PC-3 (cell line): ENCODE measurements around the gene SLC17A1. TPM values are rescaled to one million over a fixed set of nuclear protein-coding genes. Genes with fewer than 3 reads are reported as not detected.

Experiments used
- ATAC-seq: fragments of 200-7000 bp; cut with Tn5 transposase; 2 replicates; pipeline ENCODE4 v1.9.1; 2020; ENCODE audit warnings: mild to moderate bottlenecking, moderate library complexity
- BruUV-seq: library from RNA; stranded (reverse); fragments of 400-500 nt; replicated peaks from 2 replicates; lab custom pipeline; 2021; lab: Mats Ljungman, UMichigan
- CTCF ChIA-PET: fragments of 300-600 bp; sonication (Branson Sonifier 250); formaldehyde crosslinking; loops from one replicate; lab custom pipeline; 2022; ENCODE audit warnings: antibody characterized with exemption; lab: Charles Lee
- POLR2A ChIA-PET: fragments of 300-600 bp; sonication (Branson Sonifier 250); formaldehyde crosslinking; loops from one replicate; lab custom pipeline; 2022; ENCODE audit warnings: antibody characterized with exemption; ENCODE audit not compliant: unreplicated experiment; lab: Charles Lee
- DNase-seq: peaks from one replicate; pipeline ENCODE4 v3.0.0-alpha.2; 2015
- H2AFZ ChIP-seq: fragments of 300-600 bp; sonication (generic); 2 replicates; pipeline ENCODE4 v1.6.0; 2016; ENCODE audit warnings: antibody characterized with exemption, low read length
- H3F3A ChIP-seq: fragments of 300-600 bp; sonication (generic); one replicate; pipeline ENCODE4 v1.6.0; 2017; ENCODE audit warnings: antibody characterized with exemption, low read length, control low read depth, mild to moderate bottlenecking; ENCODE audit not compliant: unreplicated experiment
- H3K27ac ChIP-seq: fragments of 300-600 bp; sonication (generic); 2 replicates; pipeline ENCODE4 v1.5.1; 2016; ENCODE audit warnings: mild to moderate bottlenecking, low read length
- H3K27me3 ChIP-seq: fragments of 300-600 bp; sonication (generic); 2 replicates; pipeline ENCODE4 v1.6.1; 2016; ENCODE audit warnings: low read length, mixed read lengths
- H3K36me3 ChIP-seq: fragments of 300-600 bp; sonication (generic); 2 replicates; pipeline ENCODE4 v1.6.1; 2016; ENCODE audit warnings: low read depth, mixed run types, low read length, mixed read lengths
- H3K4me1 ChIP-seq: fragments of 300-600 bp; sonication (generic); 2 replicates; pipeline ENCODE4 v1.5.1; 2016; ENCODE audit warnings: low read length; ENCODE audit not compliant: insufficient read depth
- H3K4me2 ChIP-seq: fragments of 300-600 bp; sonication (generic); 2 replicates; pipeline ENCODE4 v1.6.0; 2016; ENCODE audit warnings: low read length
- H3K4me3 ChIP-seq: fragments of 300-600 bp; sonication (generic); 2 replicates; pipeline ENCODE4 v1.5.1; 2016; ENCODE audit warnings: mild to moderate bottlenecking, low read length, mixed read lengths
- H3K79me2 ChIP-seq: fragments of 300-600 bp; sonication (generic); 2 replicates; pipeline ENCODE4 v1.6.1; 2017; ENCODE audit warnings: low read length, mixed read lengths
- H3K9ac ChIP-seq: fragments of 300-600 bp; sonication (generic); 2 replicates; pipeline ENCODE4 v1.6.0; 2016; ENCODE audit warnings: mild to moderate bottlenecking, low read length
- H3K9me2 ChIP-seq: fragments of 300-600 bp; sonication (generic); replicated peaks from 2 replicates; pipeline ENCODE4 v1.6.1; 2016; ENCODE audit warnings: mixed run types, low read length, mixed read lengths
- H3K9me3 ChIP-seq: fragments of 300-600 bp; sonication (generic); 2 replicates; pipeline ENCODE4 v1.6.1; 2016; ENCODE audit warnings: low read length, mixed read lengths
- H4K20me1 ChIP-seq: fragments of 300-600 bp; sonication (generic); 2 replicates; pipeline ENCODE4 v1.6.1; 2016; ENCODE audit warnings: low read length, mixed read lengths
- CTCF ChIP-seq: fragments of 300-600 bp; sonication (generic); conservative IDR thresholded peaks from 2 replicates; pipeline ENCODE4 v1.5.1; 2017; ENCODE audit warnings: antibody characterized with exemption, low read depth, mild to moderate bottlenecking, low read length
- EZH2 ChIP-seq: fragments of 300-600 bp; sonication (generic); IDR thresholded peaks from one replicate; pipeline ENCODE4 v1.6.1; 2017; ENCODE audit warnings: antibody characterized with exemption, mild to moderate bottlenecking, low read length; ENCODE audit not compliant: unreplicated experiment
- EZH2phosphoT487 ChIP-seq: fragments of 300-600 bp; sonication (generic); IDR thresholded peaks from 2 replicates; pipeline ENCODE4 v1.6.1; 2018; ENCODE audit warnings: mild to moderate bottlenecking, antibody characterized with exemption, low read length, borderline replicate concordance
- intact Hi-C: fragments of 100-400 bp; cut with micrococcal nuclease; formaldehyde crosslinking; loops from 2 replicates; pipeline ENCODE4 v1.9.0; 2023
- total RNA-seq: library from RNA; depleted of rRNA; stranded (reverse); fragments of >200 nt; gene quantifications from 2 replicates; pipeline ENCODE4 v1.2.3, GENCODE V29; 2014

SLC17A1 gene
- total RNA-seq, 1 experiment from 2014 or later = not detected

- Histone ChIP-seq H3K79me2 (no peaks in the 10 kb centered on the region), H3K9me2 (no peaks in the 10 kb centered on the region), H3K4me3 (no peak overlapping the region), H3K4me1 (no peaks in the 10 kb centered on the region), H3F3A (no peaks in the 10 kb centered on the region), H3K4me2 (no peak overlapping the region), H3K9ac (no peak overlapping the region), H2AFZ (no peak overlapping the region), H3K36me3 (no peaks in the 10 kb centered on the region), H3K27me3 (peaks cover 66% of the 10 kb centered on the region), H3K27ac (no peak overlapping the region), H4K20me1 (0 out of 2 replicates have a peak, but pooled peaks cover 3% of the 10 kb centered on the region), H3K9me3 (no peaks in the 10 kb centered on the region; the same call in 1 of the 2 replicates)
- TF ChIP-seq EZH2 (no peak), EZH2phosphoT487 (no peak), CTCF (no peak)
- CTCF ChIA-PET = no interaction called here
- no TSS peak for BruUV-seq
- intact Hi-C loops = no loop called here
- POLR2A ChIA-PET = no interaction called here
- ATAC-seq (no peak), DNase-seq (no peak)
Measured at GRCh38 chr6:25816252-25816651, 15.6 kb downstream of the SLC17A1 start.

GRCh38 chr6:25815194-25815593, 16.7 kb downstream of the SLC17A1 start:
- TF ChIP-seq EZH2phosphoT487 (no peak), EZH2 (no peak), CTCF (no peak)
- Histone ChIP-seq H3K27ac (no peak overlapping the region), H3K4me2 (no peak overlapping the region), H3K9ac (no peak overlapping the region), H3K9me2 (no peaks in the 10 kb centered on the region), H2AFZ (no peak overlapping the region), H3K4me3 (no peak overlapping the region), H3K4me1 (no peaks in the 10 kb centered on the region), H3F3A (no peaks in the 10 kb centered on the region), H3K27me3 (peaks cover 68% of the 10 kb centered on the region), H3K36me3 (no peaks in the 10 kb centered on the region), H3K9me3 (no peaks in the 10 kb centered on the region; the same call in 1 of the 2 replicates), H3K79me2 (no peaks in the 10 kb centered on the region), H4K20me1 (0 out of 2 replicates have a peak, but pooled peaks cover 3% of the 10 kb centered on the region)
- POLR2A ChIA-PET = no interaction called here
- ATAC-seq (no peak), DNase-seq (no peak)
- intact Hi-C loops = no loop called here
- BruUV-seq = no TSS peak
- CTCF ChIA-PET = no interaction called here

- Histone ChIP-seq H3K9me3 (no peaks in the 10 kb centered on the region), H3K4me2 (no peak overlapping the region), H4K20me1 (no peaks in the 10 kb centered on the region), H2AFZ (no peak overlapping the region), H3K27me3 (peaks cover 42% of the 10 kb centered on the region), H3K36me3 (no peaks in the 10 kb centered on the region), H3K9me2 (no peaks in the 10 kb centered on the region), H3F3A (no peaks in the 10 kb centered on the region), H3K79me2 (no peaks in the 10 kb centered on the region), H3K9ac (no peak overlapping the region), H3K4me1 (no peaks in the 10 kb centered on the region), H3K4me3 (no peak overlapping the region), H3K27ac (no peak overlapping the region)
- intact Hi-C loops = no loop called here
- TF ChIP-seq EZH2phosphoT487 = no peak
- TF ChIP-seq CTCF = no peak
- no peak for TF ChIP-seq EZH2
- no TSS peak for BruUV-seq
- ChIA-PET POLR2A (no interaction called here), CTCF (no interaction called here)
- ATAC-seq (no peak), DNase-seq (no peak)
Measured at GRCh38 chr6:25804804-25805203, 27.0 kb downstream of the SLC17A1 start.
